K562 (cell line): ENCODE results near the gene ADGRA1. TPM values are rescaled to one million over a fixed set of nuclear protein-coding genes. Genes with fewer than 3 reads are reported as not detected.

Experiments used
- ILK ChIP-seq: fragments of 450-650 bp; IDR thresholded peaks from 2 replicates; pipeline ENCODE4 v1.6.1; 2016; ENCODE audit warnings: missing genetic modification characterization, low read depth, mild to moderate bottlenecking, missing compliant biosample characterization, moderate library complexity, borderline replicate concordance
- KDM4B ChIP-seq, 2 experiments: fragments of 450-650 bp in 1 of 2; sonication (generic) in 1 of 2; IDR thresholded peaks; 2 replicates each; pipeline ENCODE4 v1.6.1; 2016 to 2017; ENCODE audit warnings: borderline replicate concordance in 2 of 2, antibody characterized with exemption in 1 of 2, low read depth in 1 of 2, mild to moderate bottlenecking in 1 of 2
- TAF7 ChIP-seq: fragments of 450-650 bp; IDR thresholded peaks from 2 replicates; pipeline ENCODE4 v1.6.1; 2016; ENCODE audit warnings: missing genetic modification characterization, missing compliant biosample characterization
- ZBED1 ChIP-seq: IDR thresholded peaks from 2 replicates; pipeline ENCODE4 v1.6.1; 2014
- ZNF232 ChIP-seq: sonication (generic); formaldehyde crosslinking; IDR thresholded peaks from 2 replicates; pipeline ENCODE4 v1.8.0; 2022; ENCODE audit warnings: mild to moderate bottlenecking, missing genetic modification reagents
- ZNF347 ChIP-seq: fragments of 450-650 bp; formaldehyde crosslinking; IDR thresholded peaks from 2 replicates; pipeline ENCODE4 v1.4.0; 2020; ENCODE audit warnings: low read depth, mild to moderate bottlenecking, moderate library complexity
- ZNF717 ChIP-seq: fragments of 250-450 bp; sonication (Bioruptor Pico); IDR thresholded peaks from 2 replicates; pipeline ENCODE4 v1.5.0; 2021
- polyA plus RNA-seq, 8 experiments: library from polyadenylated mRNA; depleted of rRNA in 4 of 8; stranded (reverse) in 5 of 8; unstranded in 3 of 8; fragments of >200 nt; fragmentation: Nextera tagmentation in 2 of 8; fragmentation: Illumina TruSeq in 1 of 8; extraction: Ambion mirVana in 2 of 8; extraction: Trizol in 1 of 8; gene quantifications; 2 replicates each; pipeline versions ENCODE4 v1.2.1 to v1.2.3, GENCODE V29; 2011 to 2014; ENCODE audit warnings: inconsistent platforms in 1 of 8, missing spikeins in 1 of 8
- total RNA-seq, 7 experiments: library from RNA; depleted of rRNA in 6 of 7; stranded (reverse); fragments of >200 nt in 6 of 7; fragmentation: Illumina TruSeq in 2 of 7; extraction: Trizol in 2 of 7; gene quantifications; 2 replicates each; pipeline versions ENCODE4 v1.2.1 to v1.2.3, GENCODE V29; 2011 to 2021; ENCODE audit warnings: low replicate concordance in 1 of 7
- TF ChIP-seq, protein P1 (sequence below): fragments of 250-450 bp; sonication (Bioruptor Pico); IDR thresholded peaks from 2 replicates; pipeline ENCODE4 v1.5.0; 2021
- TF ChIP-seq, protein P2 (sequence below): sonication (generic); formaldehyde crosslinking; IDR thresholded peaks from 2 replicates; pipeline ENCODE4 v1.5.0; 2020; ENCODE audit warnings: missing genetic modification reagents
- TF ChIP-seq, protein P3 (sequence below): sonication (generic); formaldehyde crosslinking; IDR thresholded peaks from 2 replicates; pipeline ENCODE4 v1.4.0; 2020; ENCODE audit warnings: mild to moderate bottlenecking, missing genetic modification reagents

ADGRA1 gene
- total and polyA plus RNA-seq, 9 of the 15 experiments (the other 6 are each of a cell fraction or from before 2014, with no cell fraction given): not detected

DNA sequence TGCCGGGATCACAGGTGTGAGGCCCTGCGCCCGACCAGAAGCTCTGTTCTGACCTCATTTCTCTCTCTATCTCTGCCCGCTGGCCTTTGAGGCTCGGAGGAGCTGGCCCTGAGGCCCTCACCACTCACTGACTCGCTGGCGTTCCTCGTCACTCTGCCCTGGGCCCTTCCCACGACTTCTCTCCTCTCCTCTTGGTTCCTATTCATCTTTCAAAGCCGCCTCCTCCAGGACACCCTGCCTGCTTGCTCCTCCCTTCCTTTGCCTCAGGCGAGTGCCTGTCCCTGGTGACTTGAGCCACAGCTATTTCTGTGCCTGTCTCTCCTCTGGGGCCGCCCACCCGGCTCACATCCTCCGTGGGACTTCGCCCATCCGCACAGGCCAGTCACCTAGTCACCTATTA lies 17.3 kb upstream of the ADGRA1 start (continued):
- TF ChIP-seq, protein P1, sequence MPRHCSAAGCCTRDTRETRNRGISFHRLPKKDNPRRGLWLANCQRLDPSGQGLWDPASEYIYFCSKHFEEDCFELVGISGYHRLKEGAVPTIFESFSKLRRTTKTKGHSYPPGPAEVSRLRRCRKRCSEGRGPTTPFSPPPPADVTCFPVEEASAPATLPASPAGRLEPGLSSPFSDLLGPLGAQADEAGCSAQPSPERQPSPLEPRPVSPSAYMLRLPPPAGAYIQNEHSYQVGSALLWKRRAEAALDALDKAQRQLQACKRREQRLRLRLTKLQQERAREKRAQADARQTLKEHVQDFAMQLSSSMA: no peak
- TF ChIP-seq ZNF717 (CRISPR knock-in tag): no peak
- no peak for TF ChIP-seq TAF7
- TF ChIP-seq ZNF232 (CRISPR knock-in tag): no peak
- no peak for TF ChIP-seq KDM4B (IDR thresholded peaks at IDR 0.05; ENCODE audit: borderline replicate concordance in 2 of 2, low read depth in 1 of 2)
- TF ChIP-seq, protein P2, sequence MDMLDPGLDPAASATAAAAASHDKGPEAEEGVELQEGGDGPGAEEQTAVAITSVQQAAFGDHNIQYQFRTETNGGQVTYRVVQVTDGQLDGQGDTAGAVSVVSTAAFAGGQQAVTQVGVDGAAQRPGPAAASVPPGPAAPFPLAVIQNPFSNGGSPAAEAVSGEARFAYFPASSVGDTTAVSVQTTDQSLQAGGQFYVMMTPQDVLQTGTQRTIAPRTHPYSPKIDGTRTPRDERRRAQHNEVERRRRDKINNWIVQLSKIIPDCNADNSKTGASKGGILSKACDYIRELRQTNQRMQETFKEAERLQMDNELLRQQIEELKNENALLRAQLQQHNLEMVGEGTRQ (CRISPR knock-in tag): no peak
- TF ChIP-seq ZNF347: no peak
- TF ChIP-seq, protein P3, sequence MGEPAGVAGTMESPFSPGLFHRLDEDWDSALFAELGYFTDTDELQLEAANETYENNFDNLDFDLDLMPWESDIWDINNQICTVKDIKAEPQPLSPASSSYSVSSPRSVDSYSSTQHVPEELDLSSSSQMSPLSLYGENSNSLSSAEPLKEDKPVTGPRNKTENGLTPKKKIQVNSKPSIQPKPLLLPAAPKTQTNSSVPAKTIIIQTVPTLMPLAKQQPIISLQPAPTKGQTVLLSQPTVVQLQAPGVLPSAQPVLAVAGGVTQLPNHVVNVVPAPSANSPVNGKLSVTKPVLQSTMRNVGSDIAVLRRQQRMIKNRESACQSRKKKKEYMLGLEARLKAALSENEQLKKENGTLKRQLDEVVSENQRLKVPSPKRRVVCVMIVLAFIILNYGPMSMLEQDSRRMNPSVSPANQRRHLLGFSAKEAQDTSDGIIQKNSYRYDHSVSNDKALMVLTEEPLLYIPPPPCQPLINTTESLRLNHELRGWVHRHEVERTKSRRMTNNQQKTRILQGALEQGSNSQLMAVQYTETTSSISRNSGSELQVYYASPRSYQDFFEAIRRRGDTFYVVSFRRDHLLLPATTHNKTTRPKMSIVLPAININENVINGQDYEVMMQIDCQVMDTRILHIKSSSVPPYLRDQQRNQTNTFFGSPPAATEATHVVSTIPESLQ (CRISPR knock-in tag): no peak
- TF ChIP-seq ILK (tag): no peak
- no peak for TF ChIP-seq ZBED1
